Activated CD4-positive, alpha-beta memory T cell treated with anti-CD3 and anti-CD28 coated beads, Interleukin-2, amount 10 ng/mL, durations not matched to agents 7 days and 5 days (primary cell): ENCODE data around the gene ST3GAL2. TPM values are rescaled to one million over a fixed set of nuclear protein-coding genes. Genes with fewer than 3 reads are reported as not detected.
A peak's percentile ranks its signal among the peaks of the same experiment; 100 is the strongest.
"Not testable (repeated sequence)": the region's sequence is repeated elsewhere in the genome, so short reads cannot be mapped to it uniquely, and the experiment has no call there.

ENCODE experiments used
- CTCF ChIA-PET: fragments of 350-600 bp; sonication (Branson Sonifier 250); formaldehyde crosslinking; loops from one replicate; lab custom pipeline; 2021; ENCODE audit warnings: antibody characterized with exemption, inconsistent platforms; lab: Charles Lee
- POLR2A ChIA-PET: fragments of 350-600 bp; sonication (Branson Sonifier 250); formaldehyde crosslinking; loops from one replicate; lab custom pipeline; 2021; ENCODE audit warnings: antibody characterized with exemption; lab: Charles Lee
- DNase-seq: peaks from one replicate; pipeline ENCODE4 v3.0.0-alpha.2; 2020
- H3K27ac Mint-ChIP-seq: one replicate; pipeline ENCODE4 v1.8.0; 2021; ENCODE audit warnings: mild to moderate bottlenecking, mixed read lengths
- H3K27me3 Mint-ChIP-seq: one replicate; pipeline ENCODE4 v1.8.0; 2021; ENCODE audit warnings: mixed read lengths
- H3K36me3 Mint-ChIP-seq: one replicate; pipeline ENCODE4 v1.8.0; 2021; ENCODE audit warnings: low read depth, mixed read lengths
- H3K4me1 Mint-ChIP-seq: one replicate; pipeline ENCODE4 v1.8.0; 2021; ENCODE audit warnings: mixed read lengths
- H3K4me3 Mint-ChIP-seq: one replicate; pipeline ENCODE4 v1.8.0; 2021; ENCODE audit warnings: mild to moderate bottlenecking, mixed read lengths
- H3K9me3 Mint-ChIP-seq: one replicate; pipeline ENCODE4 v1.8.0; 2021; ENCODE audit warnings: mixed read lengths
- total RNA-seq, 2 experiments: library from RNA; stranded (reverse); gene quantifications; one replicate each; pipeline ENCODE4 v1.2.3, GENCODE V29; 2021

Gene ST3GAL2
- total RNA-seq, 2 experiments from 2014 or later: 21.6 to 22.7 TPM

DNA sequence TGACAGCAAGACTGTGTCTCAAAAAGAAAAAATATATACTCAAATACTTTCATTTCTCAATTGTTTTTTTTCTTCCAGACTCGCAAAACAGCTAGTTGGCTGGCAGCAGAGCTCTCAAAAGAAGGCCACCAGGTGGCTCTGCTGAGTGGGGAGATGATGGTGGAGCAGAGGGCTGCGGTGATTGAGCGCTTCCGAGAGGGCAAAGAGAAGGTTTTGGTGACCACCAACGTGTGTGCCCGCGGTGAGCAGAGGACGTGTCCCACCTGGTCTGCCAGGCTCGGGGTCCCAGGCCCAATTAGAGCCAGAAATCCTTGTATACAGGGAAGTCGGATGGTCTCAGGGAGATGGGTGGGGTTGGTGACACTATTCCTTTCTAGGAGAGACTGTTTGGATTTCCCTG lies 68.8 kb downstream of the ST3GAL2 start:
- peak; percentile 53 for DNase-seq
- Mint-ChIP-seq H3K27ac (peak overlapping the region; percentile 2), H3K36me3 (peaks cover 46% of the 10 kb centered on the region)
- not testable (repeated sequence) for H3K4me1 Mint-ChIP-seq, H3K4me3 Mint-ChIP-seq, H3K27me3 Mint-ChIP-seq, H3K9me3 Mint-ChIP-seq
- ChIA-PET CTCF (interaction anchor here (0.7 to 1.9 kb wide), 18 partner anchors 8 to 401 kb away, joined by 3 to 28 read pairs (median 5); partner anchors contain the start of genes DDX19A and FCSK), POLR2A (interaction anchor here (0.8 to 2.8 kb wide), 6 partner anchors 11 to 284 kb away, joined by 3 to 12 read pairs (median 5); partner anchors contain the start of genes COG4, DDX19A, SF3B3 and ST3GAL2)

DNA sequence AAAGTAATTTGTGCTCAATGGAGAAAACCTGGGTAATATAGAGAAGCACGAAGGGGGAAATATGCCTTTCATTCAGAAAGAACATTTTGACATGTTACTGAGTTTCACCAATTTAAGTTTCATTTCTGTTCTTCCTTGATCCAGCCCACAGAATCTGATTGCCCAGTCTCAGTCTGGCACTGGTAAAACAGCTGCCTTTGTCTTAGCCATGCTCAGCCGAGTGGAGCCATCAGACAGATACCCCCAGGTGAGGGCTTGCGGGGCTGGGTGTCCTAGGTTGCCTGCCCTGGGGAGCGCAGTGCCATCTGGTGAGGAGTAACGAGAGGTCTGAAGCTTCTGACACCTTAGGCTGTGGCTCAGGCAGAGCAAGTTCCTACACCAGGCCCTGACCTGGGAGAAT lies 74.5 kb downstream of the ST3GAL2 start:
- peaks cover 43% of the 10 kb centered on the region for H3K36me3 Mint-ChIP-seq
- DNase-seq: no peak
- H3K4me3 Mint-ChIP-seq: no peak overlapping the region
- peaks cover 4% of the 10 kb centered on the region for H3K4me1 Mint-ChIP-seq
- H3K9me3 Mint-ChIP-seq: no peaks in the 10 kb centered on the region
- no peaks in the 10 kb centered on the region for H3K27me3 Mint-ChIP-seq
- ChIA-PET POLR2A (no interaction called here), CTCF (no interaction called here)
- H3K27ac Mint-ChIP-seq: peak overlapping the region; percentile 6

DNA sequence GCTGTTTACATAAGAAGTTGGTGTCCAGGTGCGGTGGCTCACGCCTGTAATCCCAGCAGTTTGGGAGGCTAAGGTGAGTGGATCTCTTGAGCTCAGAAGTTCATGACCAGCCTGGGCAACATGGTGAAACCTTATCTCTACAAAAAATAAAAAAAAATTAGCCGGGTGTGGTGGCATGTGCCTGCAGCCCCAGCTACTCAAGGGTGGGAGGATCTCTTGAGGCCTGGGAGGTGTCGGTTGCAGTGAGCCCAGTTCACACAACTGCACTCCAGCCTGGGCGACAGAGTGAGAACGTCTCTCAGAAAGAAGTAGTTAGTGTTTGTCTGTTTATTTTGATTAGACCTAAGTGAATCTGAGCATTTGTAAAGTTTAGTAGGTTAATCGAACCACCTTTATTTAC lies 79.3 kb downstream of the ST3GAL2 start:
- Mint-ChIP-seq H3K27me3 (no peaks in the 10 kb centered on the region), H3K4me3 (no peak overlapping the region), H3K4me1 (peaks cover 6% of the 10 kb centered on the region), H3K27ac (no peak overlapping the region), H3K36me3 (peaks cover 40% of the 10 kb centered on the region), H3K9me3 (no peaks in the 10 kb centered on the region)
- ChIA-PET CTCF (interaction anchor here (0.7 to 3.1 kb wide), 2 partner anchors 10 to 15 kb away, joined by 3 to 14 read pairs; no protein-coding TSS in a partner anchor), POLR2A (interaction anchor here (1.0 to 2.3 kb wide), 5 partner anchors 13 to 62 kb away, joined by 3 to 16 read pairs (median 5); partner anchors contain the start of gene DDX19A)
- no peak for DNase-seq

DNA sequence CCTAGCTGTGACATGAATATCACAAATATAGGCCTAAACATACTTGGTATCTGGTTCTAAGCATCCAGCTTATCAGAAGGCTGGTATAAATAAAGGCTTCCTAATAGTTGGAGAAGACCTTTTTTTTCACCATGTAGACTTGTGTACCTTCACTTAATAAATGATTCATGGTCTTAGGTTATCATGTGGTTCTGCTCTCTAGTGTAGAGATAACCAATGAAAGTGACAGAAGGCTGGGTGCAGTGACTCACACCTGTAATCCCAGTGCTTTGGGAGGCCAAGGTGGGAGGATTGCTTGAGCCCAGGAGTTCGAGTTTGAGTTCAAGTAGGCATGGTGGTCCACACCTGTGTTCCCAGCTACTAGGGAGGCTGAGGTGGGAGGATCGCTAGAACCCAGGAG lies 89.1 kb downstream of the ST3GAL2 start:
- CTCF ChIA-PET: no interaction called here
- no peak overlapping the region for H3K4me3 Mint-ChIP-seq
- no peak overlapping the region for H3K27ac Mint-ChIP-seq
- no peaks in the 10 kb centered on the region for H3K27me3 Mint-ChIP-seq
- H3K36me3 Mint-ChIP-seq: peaks cover 17% of the 10 kb centered on the region
- H3K4me1 Mint-ChIP-seq: peaks cover 38% of the 10 kb centered on the region
- POLR2A ChIA-PET: interaction anchor here (1.1 to 1.9 kb wide), 2 partner anchors 30 to 98 kb away, joined by 3 to 8 read pairs; partner anchors contain the start of gene EXOSC6
- H3K9me3 Mint-ChIP-seq: no peaks in the 10 kb centered on the region
- DNase-seq: no peak

DNA sequence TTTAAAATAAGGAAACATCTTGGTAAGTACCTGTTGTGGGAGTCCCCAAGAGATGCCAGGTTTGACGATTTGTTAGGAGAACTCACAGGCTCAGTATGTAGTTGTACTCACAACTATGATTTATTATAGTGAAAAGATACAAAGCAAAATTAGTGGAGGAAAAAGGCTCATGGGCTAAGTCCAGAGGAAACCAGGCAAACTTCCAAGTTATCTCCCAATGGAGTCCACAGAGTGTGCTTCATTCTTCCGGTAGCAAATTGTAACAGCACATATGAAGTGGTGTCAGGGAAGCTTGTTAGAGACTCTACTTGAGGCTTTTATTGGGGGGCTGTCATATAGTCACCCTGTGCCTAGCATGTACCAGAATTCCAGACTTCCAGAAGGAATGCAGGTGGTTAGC lies 89.9 kb downstream of the ST3GAL2 start:
- ChIA-PET CTCF (no interaction called here), POLR2A (interaction anchor here (1.1 kb wide), 1 partner anchor 98 kb away, joined by 3 read pairs; the partner anchor contains the start of gene EXOSC6)
- no peak overlapping the region for H3K4me3 Mint-ChIP-seq
- H3K27me3 Mint-ChIP-seq: no peaks in the 10 kb centered on the region
- H3K4me1 Mint-ChIP-seq: peaks cover 38% of the 10 kb centered on the region
- peaks cover 11% of the 10 kb centered on the region for H3K36me3 Mint-ChIP-seq
- no peak for DNase-seq
- no peaks in the 10 kb centered on the region for H3K9me3 Mint-ChIP-seq
- no peak overlapping the region for H3K27ac Mint-ChIP-seq

DNA sequence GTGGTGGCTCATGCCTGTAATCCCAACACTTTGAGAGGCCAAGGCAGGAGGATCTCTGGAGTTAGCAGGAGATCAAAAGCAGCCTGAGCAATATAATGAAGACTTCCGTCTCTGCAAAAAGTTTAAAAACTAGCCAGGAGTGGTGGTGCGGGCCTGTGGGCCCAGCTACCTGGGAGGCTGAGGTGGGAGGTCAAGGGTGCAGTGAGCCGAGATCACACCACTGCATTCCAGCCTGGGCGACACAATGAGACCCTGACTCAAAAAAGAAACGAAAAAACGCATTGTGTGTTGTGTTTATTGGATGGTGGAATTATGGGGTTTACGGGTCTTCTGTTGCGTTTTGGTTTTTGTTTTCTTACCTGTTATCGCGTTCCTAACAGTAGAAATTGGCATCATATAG lies 93.1 kb downstream of the ST3GAL2 start:
- H3K27ac Mint-ChIP-seq: peak overlapping the region; percentile 97
- ChIA-PET POLR2A (interaction anchor here (0.6 to 3.6 kb wide), 34 partner anchors 9 to 455 kb away, joined by 3 to 68 read pairs (median 7); partner anchors contain the start of genes AARS1, COG4, DDX19B and EXOSC6), CTCF (interaction anchor here (1.1 to 2.2 kb wide), 6 partner anchors 12 to 57 kb away, joined by 3 to 14 read pairs (median 5); partner anchors contain the start of genes AARS1 and DDX19B)
- H3K4me1 Mint-ChIP-seq: peaks cover 38% of the 10 kb centered on the region
- H3K36me3 Mint-ChIP-seq: peaks cover 5% of the 10 kb centered on the region
- no peaks in the 10 kb centered on the region for H3K27me3 Mint-ChIP-seq
- H3K9me3 Mint-ChIP-seq: no peaks in the 10 kb centered on the region
- DNase-seq: no peak
- H3K4me3 Mint-ChIP-seq: peak overlapping the region; percentile 87

DNA sequence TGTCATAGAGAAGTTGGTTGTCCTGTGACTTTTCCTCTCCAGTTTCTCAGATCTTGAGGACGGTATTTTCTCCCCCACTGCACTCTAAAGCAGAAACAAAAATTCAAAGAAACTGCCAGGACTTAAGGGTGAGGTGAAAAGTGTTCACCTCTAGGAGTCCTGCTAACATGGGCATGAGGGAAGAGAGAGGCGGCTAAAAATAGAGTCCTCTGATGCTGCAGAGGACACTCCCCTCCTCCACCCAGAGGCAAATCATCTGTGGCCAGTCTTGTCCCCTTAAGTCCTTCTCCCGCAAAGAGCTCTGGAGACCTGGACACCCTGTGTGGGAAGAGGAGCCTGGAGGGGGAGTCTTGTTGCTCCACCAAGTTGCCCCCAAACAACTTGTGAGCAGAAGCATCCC lies 96.9 kb downstream of the ST3GAL2 start:
- Mint-ChIP-seq H3K36me3 (no peaks in the 10 kb centered on the region), H3K27me3 (no peaks in the 10 kb centered on the region), H3K9me3 (no peaks in the 10 kb centered on the region), H3K27ac (no peak overlapping the region), H3K4me3 (no peak overlapping the region), H3K4me1 (peaks cover 13% of the 10 kb centered on the region)
- ChIA-PET POLR2A (no interaction called here), CTCF (no interaction called here)
- DNase-seq: no peak

DNA sequence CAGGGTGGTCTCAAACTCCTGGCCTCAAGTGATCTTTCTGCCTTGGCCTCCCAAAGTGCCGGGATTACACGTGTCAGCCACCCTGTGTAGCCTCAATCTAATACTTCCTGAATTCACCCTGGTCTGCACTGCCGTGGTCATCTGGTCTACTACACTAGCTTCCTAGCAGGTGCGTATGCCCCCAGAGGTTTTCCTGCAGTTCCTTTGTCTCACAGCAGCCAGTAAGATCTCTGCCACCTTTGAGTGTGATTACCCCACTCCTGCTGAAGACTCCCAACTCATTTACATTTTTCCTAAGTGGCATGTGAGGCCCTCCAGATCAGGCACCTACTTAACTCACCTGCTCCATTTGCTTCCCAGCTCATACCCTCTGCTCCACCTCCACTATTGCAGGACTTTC lies 97.3 kb downstream of the ST3GAL2 start:
- POLR2A ChIA-PET: no interaction called here
- H3K4me1 Mint-ChIP-seq: peaks cover 11% of the 10 kb centered on the region
- H3K36me3 Mint-ChIP-seq: no peaks in the 10 kb centered on the region
- no peak overlapping the region for H3K27ac Mint-ChIP-seq
- no peaks in the 10 kb centered on the region for H3K27me3 Mint-ChIP-seq
- CTCF ChIA-PET: no interaction called here
- no peak overlapping the region for H3K4me3 Mint-ChIP-seq
- DNase-seq: no peak
- no peaks in the 10 kb centered on the region for H3K9me3 Mint-ChIP-seq

DNA sequence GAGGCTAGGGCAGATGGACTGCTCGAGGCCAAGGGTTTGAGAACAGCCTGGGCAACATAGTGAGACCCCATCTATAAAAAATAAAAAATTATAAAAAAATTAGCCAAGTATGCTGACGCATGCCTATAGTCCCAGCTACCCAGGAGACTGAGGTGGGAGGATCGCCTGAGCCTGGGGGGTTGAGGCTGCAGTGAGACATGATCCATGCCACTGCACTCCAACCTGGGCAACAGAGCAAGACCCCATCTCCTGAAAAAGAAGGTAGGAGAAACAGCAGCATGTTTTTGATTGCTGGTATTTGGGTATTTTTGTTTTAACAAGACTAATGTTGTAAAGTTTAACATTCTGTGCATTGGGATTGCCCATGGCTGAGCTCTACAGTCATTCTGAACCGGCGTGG lies 101.1 kb downstream of the ST3GAL2 start:
- ChIA-PET CTCF (no interaction called here), POLR2A (interaction anchor here (1.7 to 2.6 kb wide), 2 partner anchors 9 to 49 kb away, joined by 3 to 14 read pairs; partner anchors contain the start of genes AARS1 and DDX19A)
- Mint-ChIP-seq H3K27ac (no peak overlapping the region), H3K27me3 (no peaks in the 10 kb centered on the region), H3K4me1 (no peaks in the 10 kb centered on the region), H3K4me3 (no peak overlapping the region), H3K9me3 (no peaks in the 10 kb centered on the region), H3K36me3 (peaks cover 15% of the 10 kb centered on the region)
- DNase-seq: no peak

DNA sequence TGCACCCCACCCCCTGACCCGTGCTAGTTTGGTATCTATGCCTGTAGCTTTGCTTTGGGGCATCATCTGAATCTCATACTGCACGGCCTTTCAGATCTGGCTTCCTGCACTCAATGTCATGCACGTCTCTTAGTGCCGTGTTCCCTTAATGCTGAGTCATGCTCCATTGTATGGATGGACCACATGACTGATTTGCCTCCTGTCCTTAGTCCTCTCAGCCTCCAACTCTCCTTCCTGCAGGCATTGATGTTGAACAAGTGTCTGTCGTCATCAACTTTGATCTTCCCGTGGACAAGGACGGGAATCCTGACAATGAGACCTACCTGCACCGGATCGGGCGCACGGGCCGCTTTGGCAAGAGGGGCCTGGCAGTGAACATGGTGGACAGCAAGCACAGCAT lies 106.2 kb downstream of the ST3GAL2 start:
- H3K27ac Mint-ChIP-seq, DNase-seq, POLR2A ChIA-PET, H3K9me3 Mint-ChIP-seq, H3K4me3 Mint-ChIP-seq, H3K4me1 Mint-ChIP-seq, H3K27me3 Mint-ChIP-seq: not testable (repeated sequence)
- CTCF ChIA-PET: interaction anchor here (0.6 to 1.7 kb wide), 2 partner anchors 14 to 34 kb away, joined by 3 to 7 read pairs; partner anchors contain the start of gene DDX19A
- H3K36me3 Mint-ChIP-seq: peaks cover 37% of the 10 kb centered on the region

DNA sequence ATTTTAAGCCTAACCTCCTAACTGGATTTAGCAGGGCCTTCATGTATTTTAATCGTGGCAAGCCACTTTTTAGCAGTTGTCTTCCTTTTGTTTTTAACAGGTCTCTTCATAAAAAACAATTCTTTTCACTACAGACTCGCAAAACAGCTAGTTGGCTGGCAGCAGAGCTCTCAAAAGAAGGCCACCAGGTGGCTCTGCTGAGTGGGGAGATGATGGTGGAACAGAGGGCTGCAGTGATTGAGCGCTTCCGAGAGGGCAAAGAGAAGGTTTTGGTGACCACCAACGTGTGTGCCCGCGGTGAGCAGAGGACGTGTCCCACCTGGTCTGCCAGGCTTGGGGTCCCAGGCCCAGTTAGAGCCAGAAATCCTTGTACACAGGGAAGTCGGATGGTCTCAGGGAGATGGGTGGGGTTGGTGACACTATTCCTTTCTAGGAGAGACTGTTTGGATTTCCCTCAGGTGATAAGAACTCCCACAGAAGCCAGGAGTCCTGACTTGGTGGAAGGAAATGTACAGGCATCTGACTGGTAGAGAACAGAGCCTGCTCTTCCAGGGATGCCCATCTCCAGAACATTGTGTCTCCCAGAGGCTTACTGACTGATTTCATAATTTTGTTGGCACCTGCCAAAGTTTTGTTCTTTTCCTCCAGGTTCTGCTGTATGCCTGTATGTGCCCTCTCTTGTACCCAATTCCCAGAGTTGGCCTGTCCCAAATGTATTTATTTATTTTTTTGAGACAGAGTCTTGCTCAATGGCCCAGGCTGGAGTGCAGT lies 107.1 kb downstream of the ST3GAL2 start:
- POLR2A ChIA-PET: interaction anchor here (1.5 kb wide), 1 partner anchor 15 kb away, joined by 5 read pairs; the partner anchor contains the start of gene DDX19A
- Mint-ChIP-seq H3K4me3 (no peak overlapping the region), H3K4me1 (no peaks in the 10 kb centered on the region), H3K36me3 (peaks cover 37% of the 10 kb centered on the region), H3K9me3 (no peaks in the 10 kb centered on the region), H3K27me3 (no peaks in the 10 kb centered on the region), H3K27ac (no peak overlapping the region)
- CTCF ChIA-PET: interaction anchor here (0.6 to 1.7 kb wide), 5 partner anchors 15 to 321 kb away, joined by 3 to 7 read pairs (median 4); partner anchors contain the start of gene DDX19A
- DNase-seq: peak; percentile 20

DNA sequence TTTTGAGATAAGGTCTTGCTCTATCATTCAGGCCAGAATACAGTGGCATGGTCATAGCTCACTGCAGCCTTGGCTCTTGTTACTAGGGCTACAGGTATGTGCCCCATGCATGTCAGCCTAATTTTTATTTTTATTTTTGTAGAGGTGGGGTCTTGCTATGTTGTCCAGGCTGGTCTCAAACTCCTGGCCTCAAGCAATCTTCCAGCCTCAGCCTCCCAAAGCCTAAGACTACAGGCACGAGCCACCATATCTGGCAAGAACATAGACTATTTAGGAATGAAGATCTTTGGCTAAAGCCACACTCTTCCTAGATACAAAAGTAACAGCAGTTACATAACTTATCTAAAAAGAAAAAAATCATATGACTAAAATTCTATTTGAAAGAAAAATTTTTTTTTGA lies 107.8 kb downstream of the ST3GAL2 start:
- CTCF ChIA-PET: interaction anchor here (0.7 to 1.7 kb wide), 5 partner anchors 16 to 322 kb away, joined by 3 to 7 read pairs (median 4); partner anchors contain the start of gene DDX19A
- DNase-seq: no peak
- POLR2A ChIA-PET: interaction anchor here (1.5 kb wide), 1 partner anchor 16 kb away, joined by 5 read pairs; the partner anchor contains the start of gene DDX19A
- no peak overlapping the region for H3K4me3 Mint-ChIP-seq
- H3K9me3 Mint-ChIP-seq: no peaks in the 10 kb centered on the region
- peaks cover 37% of the 10 kb centered on the region for H3K36me3 Mint-ChIP-seq
- H3K27ac Mint-ChIP-seq: no peak overlapping the region
- H3K4me1 Mint-ChIP-seq: no peaks in the 10 kb centered on the region
- no peaks in the 10 kb centered on the region for H3K27me3 Mint-ChIP-seq
